Measurements from ENCODE around the gene CD48.

CD48 gene

DNA sequence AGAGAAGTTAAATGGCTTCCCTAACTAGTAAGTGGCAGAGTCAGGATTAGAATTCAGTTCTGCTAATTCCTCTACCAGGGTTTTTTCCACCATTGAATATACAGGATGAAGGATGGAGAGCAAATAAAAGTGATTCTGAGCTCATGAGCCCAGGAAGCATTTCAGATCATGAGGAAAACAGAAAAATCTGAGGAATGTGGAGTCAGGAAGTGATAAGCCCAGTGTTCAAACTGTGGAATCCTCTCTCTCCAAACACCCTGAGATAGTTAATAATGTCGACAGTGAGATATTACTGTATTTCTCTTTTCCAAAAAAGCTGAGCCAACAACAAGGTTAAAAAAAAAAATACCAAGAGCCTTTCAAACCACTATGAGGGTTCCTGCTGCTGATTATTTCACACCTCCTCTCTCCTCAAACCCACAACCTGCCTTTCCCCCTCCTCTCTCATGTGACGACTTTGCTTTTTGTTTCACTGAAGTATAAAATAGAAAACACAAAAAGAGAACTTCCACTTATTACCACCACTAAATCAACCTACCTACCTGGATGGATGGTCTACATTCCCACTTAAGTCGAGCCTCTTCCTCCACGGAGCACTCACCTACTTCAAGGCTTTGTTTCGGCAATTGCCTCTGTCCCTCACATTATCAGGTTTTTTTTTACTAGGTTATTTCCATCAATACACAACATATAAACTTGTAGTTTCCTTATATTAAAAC, 73.6 kb downstream of the CD48 start:
- Histone ChIP-seq H3K27ac (ENCODE audit: low read depth, low read length) (no peak overlapping the region), H3K9ac (ENCODE audit: low read length) (no peak overlapping the region), H3K36me3 (ENCODE audit: control insufficient read depth, insufficient read depth, low read length) (no peaks in the 10 kb centered on the region), H3K27me3 (ENCODE audit: control insufficient read depth, insufficient read depth, low read length) (no peaks in the 10 kb centered on the region), H3K4me3 (ENCODE audit: low read length) (no peak overlapping the region), H3K4me1 (ENCODE audit: control insufficient read depth, insufficient read depth, low read length) (no peaks in the 10 kb centered on the region)

DNA sequence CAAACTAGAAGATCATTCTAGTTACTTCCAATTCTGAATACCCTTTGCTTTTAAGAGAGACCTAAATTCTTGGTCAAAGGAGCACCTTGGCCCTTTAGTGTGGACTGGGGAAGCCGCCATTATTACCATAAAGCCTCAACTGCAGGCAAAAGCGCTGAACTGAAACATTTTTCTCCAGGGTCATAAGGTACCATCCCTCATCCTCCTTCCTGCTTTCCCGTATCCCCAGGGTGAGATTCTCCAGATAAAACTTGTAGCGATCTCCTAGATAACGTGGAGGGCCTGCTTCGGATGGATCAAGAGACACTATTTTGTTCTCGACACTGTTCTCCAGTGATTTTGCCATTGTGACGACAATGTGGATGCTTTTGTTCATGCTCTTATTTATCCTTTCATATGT, 74.6 kb downstream of the CD48 start:
- Histone ChIP-seq H3K27ac (ENCODE audit: low read depth, low read length) (no peak overlapping the region), H3K4me3 (ENCODE audit: low read length) (no peak overlapping the region)

GRCh38 chr1:160636547-160636946, 75.1 kb downstream of the CD48 start:
- H3K27me3 ChIP-seq (ENCODE audit: control insufficient read depth, insufficient read depth, low read length): no peaks in the 10 kb centered on the region
- H3K36me3 ChIP-seq (ENCODE audit: control insufficient read depth, insufficient read depth, low read length): no peaks in the 10 kb centered on the region
- no peak overlapping the region for H3K27ac ChIP-seq (ENCODE audit: low read depth, low read length)
- H3K9ac ChIP-seq (ENCODE audit: low read length): no peak overlapping the region
- H3K4me1 ChIP-seq (ENCODE audit: control insufficient read depth, insufficient read depth, low read length): no peaks in the 10 kb centered on the region
- no peak overlapping the region for H3K4me3 ChIP-seq (ENCODE audit: low read length)

More for the DNA sequence above, 74.6 kb downstream of the CD48 start:
- Histone ChIP-seq H3K36me3 (ENCODE audit: control insufficient read depth, insufficient read depth, low read length) (no peaks in the 10 kb centered on the region), H3K27me3 (ENCODE audit: control insufficient read depth, insufficient read depth, low read length) (no peaks in the 10 kb centered on the region), H3K9ac (ENCODE audit: low read length) (no peak overlapping the region), H3K4me1 (ENCODE audit: control insufficient read depth, insufficient read depth, low read length) (no peaks in the 10 kb centered on the region)

DNA sequence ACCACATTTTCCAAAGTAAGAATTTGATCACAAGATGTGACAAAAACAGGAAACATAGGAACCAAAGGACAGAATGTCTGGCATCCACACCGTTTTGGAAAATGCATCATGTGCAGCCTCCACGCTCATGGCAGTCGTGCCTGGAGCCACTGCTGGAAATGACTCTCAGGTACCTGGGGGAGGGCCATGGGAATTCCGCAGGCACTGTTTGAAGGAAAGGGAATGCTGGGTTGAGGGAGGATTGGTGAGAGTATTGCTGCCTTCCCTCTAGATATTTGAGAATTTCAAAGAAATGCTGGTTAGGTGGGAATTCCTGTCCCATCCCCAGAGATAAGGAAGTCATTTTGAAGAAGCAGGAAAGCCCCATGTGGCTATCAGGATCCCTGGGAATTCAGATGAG, 75.5 kb downstream of the CD48 start:
- H3K36me3 ChIP-seq (ENCODE audit: control insufficient read depth, insufficient read depth, low read length): no peaks in the 10 kb centered on the region
- H3K4me3 ChIP-seq (ENCODE audit: low read length): no peak overlapping the region
- no peaks in the 10 kb centered on the region for H3K27me3 ChIP-seq (ENCODE audit: control insufficient read depth, insufficient read depth, low read length)
- H3K4me1 ChIP-seq (ENCODE audit: control insufficient read depth, insufficient read depth, low read length): no peaks in the 10 kb centered on the region
- no peak overlapping the region for H3K9ac ChIP-seq (ENCODE audit: low read length)
- H3K27ac ChIP-seq (ENCODE audit: low read depth, low read length): no peak overlapping the region

GRCh38 chr1:160634543-160635491, 76.8 kb downstream of the CD48 start:
- Histone ChIP-seq H3K4me1 (ENCODE audit: control insufficient read depth, insufficient read depth, low read length) (no peaks in the 10 kb centered on the region), H3K9ac (ENCODE audit: low read length) (no peak overlapping the region), H3K27me3 (ENCODE audit: control insufficient read depth, insufficient read depth, low read length) (no peaks in the 10 kb centered on the region), H3K27ac (ENCODE audit: low read depth, low read length) (no peak overlapping the region), H3K4me3 (ENCODE audit: low read length) (no peak overlapping the region), H3K36me3 (ENCODE audit: control insufficient read depth, insufficient read depth, low read length) (no peaks in the 10 kb centered on the region)

GRCh38 chr1:160633330-160633903, 78.2 kb downstream of the CD48 start:
- no peak overlapping the region for H3K4me3 ChIP-seq (ENCODE audit: low read length)

GRCh38 chr1:160631983-160632625, 79.5 kb downstream of the CD48 start:
- Histone ChIP-seq H3K4me1 (ENCODE audit: control insufficient read depth, insufficient read depth, low read length) (no peaks in the 10 kb centered on the region), H3K4me3 (ENCODE audit: low read length) (no peak overlapping the region), H3K36me3 (ENCODE audit: control insufficient read depth, insufficient read depth, low read length) (no peaks in the 10 kb centered on the region), H3K27me3 (ENCODE audit: control insufficient read depth, insufficient read depth, low read length) (no peaks in the 10 kb centered on the region), H3K9ac (ENCODE audit: low read length) (no peak overlapping the region), H3K27ac (ENCODE audit: low read depth, low read length) (no peak overlapping the region)

More at GRCh38 chr1:160633330-160633903, 78.2 kb downstream of the CD48 start:
- Histone ChIP-seq H3K27ac (ENCODE audit: low read depth, low read length) (no peak overlapping the region), H3K36me3 (ENCODE audit: control insufficient read depth, insufficient read depth, low read length) (no peaks in the 10 kb centered on the region), H3K9ac (ENCODE audit: low read length) (no peak overlapping the region), H3K4me1 (ENCODE audit: control insufficient read depth, insufficient read depth, low read length) (no peaks in the 10 kb centered on the region), H3K27me3 (ENCODE audit: control insufficient read depth, insufficient read depth, low read length) (no peaks in the 10 kb centered on the region)

DNA sequence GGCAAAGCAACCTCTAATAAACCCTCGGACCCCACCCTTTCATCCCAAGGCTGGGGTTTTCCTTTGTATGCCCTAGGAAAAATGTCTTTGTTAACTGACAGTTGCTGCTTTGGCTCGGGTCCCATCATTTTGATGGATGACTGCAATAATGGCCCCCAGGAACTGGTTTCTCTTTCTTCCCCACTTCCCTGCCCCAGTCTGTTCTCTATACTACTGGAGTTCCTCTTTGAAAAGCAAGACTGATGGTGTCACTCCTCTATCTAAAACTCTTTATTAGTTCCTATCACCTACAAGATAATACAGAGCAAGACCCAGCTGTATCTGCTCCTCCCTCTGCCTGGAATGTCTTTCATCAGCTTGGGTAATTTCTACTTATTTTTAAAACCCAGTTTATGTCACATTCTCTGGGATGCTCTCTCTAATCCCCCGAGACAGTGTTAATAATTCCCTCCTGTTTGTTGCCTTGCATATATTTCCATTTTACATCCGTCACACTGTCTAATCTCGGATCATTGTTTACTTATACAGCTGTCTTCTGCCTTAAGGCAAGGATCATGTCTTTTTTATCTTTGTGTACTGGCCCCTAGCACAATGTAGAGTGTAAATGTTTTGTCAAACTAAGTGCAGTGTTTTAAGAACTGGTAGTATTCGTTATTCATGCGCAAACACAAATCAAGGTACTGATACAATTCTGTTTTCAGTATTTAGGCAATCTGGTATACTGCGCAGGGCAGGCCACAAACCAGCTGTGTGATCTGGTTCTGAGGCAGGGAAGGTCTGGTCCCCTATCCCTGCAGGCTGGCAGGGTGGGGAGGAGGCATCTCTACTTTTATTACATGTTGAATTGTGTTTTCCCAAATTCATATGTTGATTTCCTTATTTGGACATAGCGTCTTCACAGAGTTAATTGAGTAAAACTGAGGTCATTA, 80.8 kb downstream of the CD48 start:
- no peak overlapping the region for H3K9ac ChIP-seq (ENCODE audit: low read length)

DNA sequence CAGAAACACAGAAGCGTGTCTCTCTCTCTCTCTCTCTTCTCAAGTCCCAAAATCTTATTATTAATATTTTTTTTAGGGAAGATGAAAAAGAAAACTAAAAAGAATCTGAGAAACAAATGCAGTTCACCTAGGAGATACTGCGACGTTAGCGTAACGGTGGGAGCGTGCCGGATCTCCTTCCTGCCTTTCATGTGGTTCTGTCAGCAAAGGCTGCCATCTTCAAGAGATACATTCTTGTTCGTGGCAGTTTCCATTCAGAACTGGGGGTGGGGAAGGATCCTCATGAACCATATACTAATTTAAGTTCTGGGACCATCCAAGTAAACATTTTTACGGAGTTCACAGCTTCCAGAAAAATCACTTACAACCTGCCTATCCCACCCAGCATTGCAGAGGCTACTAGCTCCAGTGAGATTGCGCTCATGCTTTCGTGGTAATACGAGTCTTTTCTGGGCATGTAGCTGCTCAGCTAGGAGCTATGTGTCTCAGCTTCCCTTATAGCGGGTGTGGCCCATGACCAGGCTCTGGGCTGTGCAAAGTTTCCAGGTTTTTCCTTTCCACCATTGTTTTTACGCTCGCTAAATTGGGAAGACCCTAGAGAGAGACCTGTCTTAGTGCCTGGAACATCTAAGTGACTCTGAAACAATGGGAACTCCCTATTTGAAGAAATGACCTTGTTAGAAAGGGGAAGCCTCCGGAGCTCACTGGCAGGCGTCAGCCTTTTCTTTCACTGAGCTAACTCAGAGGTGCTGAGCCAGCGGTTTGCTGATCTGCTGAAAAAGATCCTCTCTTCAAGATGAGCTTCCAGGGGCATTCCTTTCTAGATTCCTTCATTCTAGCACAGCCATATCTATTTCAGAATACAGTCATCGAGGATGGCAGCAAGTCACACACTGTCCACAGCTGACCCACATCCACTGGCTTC, 82.1 kb downstream of the CD48 start:
- H3K36me3 ChIP-seq (ENCODE audit: control insufficient read depth, insufficient read depth, low read length): no peaks in the 10 kb centered on the region
- H3K9ac ChIP-seq (ENCODE audit: low read length): no peak overlapping the region
- H3K4me3 ChIP-seq (ENCODE audit: low read length): no peak overlapping the region
- no peaks in the 10 kb centered on the region for H3K27me3 ChIP-seq (ENCODE audit: control insufficient read depth, insufficient read depth, low read length)
- no peak overlapping the region for H3K27ac ChIP-seq (ENCODE audit: low read depth, low read length)
- H3K4me1 ChIP-seq (ENCODE audit: control insufficient read depth, insufficient read depth, low read length): no peaks in the 10 kb centered on the region

More for the DNA sequence above, 80.8 kb downstream of the CD48 start:
- Histone ChIP-seq H3K27me3 (ENCODE audit: control insufficient read depth, insufficient read depth, low read length) (no peaks in the 10 kb centered on the region), H3K36me3 (ENCODE audit: control insufficient read depth, insufficient read depth, low read length) (no peaks in the 10 kb centered on the region), H3K4me1 (ENCODE audit: control insufficient read depth, insufficient read depth, low read length) (no peaks in the 10 kb centered on the region), H3K4me3 (ENCODE audit: low read length) (no peak overlapping the region), H3K27ac (ENCODE audit: low read depth, low read length) (no peak overlapping the region)

- Histone ChIP-seq H3K9ac (ENCODE audit: low read length) (no peak overlapping the region), H3K4me1 (ENCODE audit: control insufficient read depth, insufficient read depth, low read length) (no peaks in the 10 kb centered on the region), H3K27me3 (ENCODE audit: control insufficient read depth, insufficient read depth, low read length) (no peaks in the 10 kb centered on the region), H3K4me3 (ENCODE audit: low read length) (no peak overlapping the region), H3K36me3 (ENCODE audit: control insufficient read depth, insufficient read depth, low read length) (no peaks in the 10 kb centered on the region), H3K27ac (ENCODE audit: low read depth, low read length) (no peak overlapping the region)
Observed at GRCh38 chr1:160628799-160629263, 82.8 kb downstream of the CD48 start.

Measured in rectal smooth muscle tissue (tissue), 1 donor.